Mammary epithelial cell (primary cell): ENCODE data around the gene MAMLD1.

Source experiments
- CTCF ChIP-seq, 2 donors: IDR thresholded peaks in 1 of 2; conservative IDR thresholded peaks in 1 of 2; 2 replicates each; pipeline ENCODE4 v1.5.1; 2011 to 2012; ENCODE audit warnings: inconsistent platforms in 2 of 2, low read length in 2 of 2, mild to moderate bottlenecking in 2 of 2, control low read depth in 1 of 2, low read depth in 1 of 2; ENCODE audit not compliant: insufficient read depth in 1 of 2; ENCODE audit errors: extremely low read depth in 1 of 2
- EZH2 ChIP-seq: IDR thresholded peaks from 2 replicates; pipeline ENCODE4 v1.6.1; 2012; ENCODE audit warnings: low read length, inconsistent platforms, borderline replicate concordance

GRCh38 chrX:150339736-150340135, 23.4 kb upstream of the MAMLD1 start:
- TF ChIP-seq EZH2, result no peak
- TF ChIP-seq CTCF (conservative IDR thresholded peaks at IDR 0.05 in 1 of 2, IDR thresholded peaks at IDR 0.05 in 1 of 2; ENCODE audit: extremely low read depth in 1 of 2, insufficient read depth in 1 of 2, low read depth in 1 of 2, low read length in 2 of 2), result no peak
